NCI-H446 (cell line): ENCODE data around the gene CDK5R1.
"Not testable (repeated sequence)": the region's sequence is repeated elsewhere in the genome, so short reads cannot be mapped to it uniquely, and the experiment has no call there.

Experiments
- DNase-seq, 2 experiments: peaks; one replicate each; lab custom pipeline; 2025; lab: John Stamatoyannopoulos, UW

The CDK5R1 gene

DNA sequence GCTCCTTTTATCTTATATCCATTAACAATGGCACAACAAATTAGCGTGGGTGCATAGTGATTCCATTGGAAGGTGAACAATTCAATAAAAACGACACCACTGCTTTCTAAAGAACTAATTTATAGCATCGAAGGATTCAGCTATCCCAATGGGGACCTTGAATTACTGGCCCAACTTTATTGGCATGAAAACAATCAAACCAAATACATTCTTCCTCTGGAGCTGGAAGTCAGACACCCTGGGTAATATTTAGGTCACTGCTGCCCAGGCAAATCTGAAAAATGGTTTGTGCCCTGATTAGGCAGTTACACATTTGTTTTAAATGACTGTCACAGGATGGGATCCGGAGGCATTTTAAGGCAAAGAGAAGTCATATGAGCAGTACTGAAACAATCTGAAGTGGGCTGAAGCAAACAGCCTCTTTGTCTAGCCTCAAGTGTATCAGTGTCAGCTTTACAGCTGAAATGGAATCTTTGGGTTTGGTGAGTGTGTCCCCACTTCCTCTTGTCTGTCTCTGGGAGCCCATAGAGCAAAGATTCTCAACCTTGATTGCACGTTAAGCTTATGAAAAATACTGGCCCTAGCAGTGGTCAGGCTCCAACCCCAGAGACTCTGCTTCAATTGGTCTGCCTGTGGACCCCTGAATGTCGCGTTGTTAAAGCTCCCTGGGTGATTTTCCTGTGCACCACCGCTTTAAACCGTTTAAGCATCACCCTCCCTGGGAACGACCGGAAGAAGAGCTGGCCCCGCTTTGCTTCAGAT is 30.3 kb downstream of the CDK5R1 start:
- no peak for DNase-seq

DNA sequence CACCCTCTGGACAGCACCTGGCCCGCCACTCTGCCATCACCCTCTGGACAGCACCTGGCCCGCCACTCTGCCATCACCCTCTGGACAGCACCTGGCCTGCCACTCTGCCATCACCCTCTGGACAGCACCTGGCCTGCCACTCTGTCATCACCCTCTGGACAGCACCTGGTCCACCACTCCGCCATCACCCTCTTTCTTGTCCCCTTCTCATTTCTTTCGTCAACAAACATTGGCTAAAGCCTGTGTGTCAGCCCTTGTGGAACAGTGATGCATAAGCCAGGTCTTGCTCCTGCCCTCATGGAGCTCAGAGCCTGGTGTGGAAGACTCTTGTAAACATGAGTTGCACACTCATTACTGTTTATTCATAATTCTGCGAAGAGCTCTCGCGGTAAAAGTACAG is 31.2 kb downstream of the CDK5R1 start:
- no peak for DNase-seq

DNA sequence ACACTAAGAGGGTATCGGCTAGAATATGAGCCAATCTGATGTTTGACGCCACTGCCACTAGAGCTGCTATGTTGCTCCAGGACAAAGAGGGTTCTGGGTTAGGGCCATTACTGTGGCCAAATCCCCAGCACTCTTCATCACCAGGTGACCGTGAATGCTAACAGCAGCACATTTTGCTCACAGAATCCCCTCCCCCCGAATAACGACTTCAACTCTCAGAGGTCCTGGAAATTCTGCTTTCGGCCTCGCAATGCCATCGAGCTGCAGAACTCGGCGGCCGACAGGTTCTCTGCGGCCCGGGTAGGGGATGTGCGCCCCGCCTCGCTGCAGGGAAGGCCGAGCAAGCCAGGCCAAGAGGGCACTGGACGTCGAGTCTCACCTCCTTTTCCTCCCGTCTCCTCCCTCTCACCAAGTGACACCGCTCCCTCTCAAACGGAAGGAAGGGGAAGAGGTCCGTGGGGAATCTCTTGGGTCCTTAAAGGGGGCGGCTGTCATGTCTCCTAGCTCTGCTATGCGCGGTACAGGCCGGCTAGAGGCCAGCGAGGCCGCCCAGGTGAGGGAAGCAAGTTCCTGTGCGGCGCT is 31.9 kb downstream of the CDK5R1 start:
- DNase-seq = no peak

DNA sequence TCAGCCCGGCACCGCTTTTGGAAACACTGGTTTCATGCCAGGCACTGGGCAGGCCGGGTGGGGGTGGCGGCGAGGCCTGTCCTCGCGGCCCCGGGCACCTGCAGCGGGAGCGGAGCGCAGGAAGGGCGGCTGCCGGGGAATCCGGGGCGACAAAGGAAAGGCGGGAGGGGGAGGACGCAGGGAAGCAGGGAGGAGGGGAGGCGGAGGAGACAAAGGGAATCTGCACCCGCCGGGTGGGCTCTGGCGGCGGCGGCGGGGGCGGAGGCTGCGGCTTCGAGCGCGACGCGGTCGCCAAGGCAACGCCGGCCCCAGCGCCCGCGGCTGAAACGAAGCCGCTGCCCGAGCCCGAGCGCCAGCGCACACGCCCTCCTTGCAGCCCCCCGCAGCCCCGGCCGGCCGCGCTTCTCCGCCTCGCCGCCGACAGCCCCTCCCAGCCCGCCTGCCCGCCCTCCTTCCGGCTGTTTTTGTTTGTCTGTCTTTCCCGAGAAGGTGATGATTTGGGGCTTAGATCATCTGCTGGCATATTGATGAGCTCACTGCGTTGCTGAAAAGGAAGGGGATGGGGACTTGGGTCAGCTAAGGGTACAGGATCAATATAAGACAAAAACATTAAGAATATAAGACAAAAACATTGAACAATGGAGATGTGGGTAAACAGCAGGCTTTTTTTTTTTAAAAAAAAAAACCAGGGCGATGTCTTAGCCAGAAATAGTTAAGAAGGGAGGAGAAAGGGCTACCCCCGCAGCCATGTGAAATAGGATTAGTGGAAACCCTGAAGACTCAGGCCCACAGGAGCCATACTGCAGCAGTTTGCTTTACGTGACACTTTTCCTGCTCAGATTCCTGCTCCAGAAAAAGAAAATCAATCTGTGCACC is 32.7 kb downstream of the CDK5R1 start:
- no peak for DNase-seq

DNA sequence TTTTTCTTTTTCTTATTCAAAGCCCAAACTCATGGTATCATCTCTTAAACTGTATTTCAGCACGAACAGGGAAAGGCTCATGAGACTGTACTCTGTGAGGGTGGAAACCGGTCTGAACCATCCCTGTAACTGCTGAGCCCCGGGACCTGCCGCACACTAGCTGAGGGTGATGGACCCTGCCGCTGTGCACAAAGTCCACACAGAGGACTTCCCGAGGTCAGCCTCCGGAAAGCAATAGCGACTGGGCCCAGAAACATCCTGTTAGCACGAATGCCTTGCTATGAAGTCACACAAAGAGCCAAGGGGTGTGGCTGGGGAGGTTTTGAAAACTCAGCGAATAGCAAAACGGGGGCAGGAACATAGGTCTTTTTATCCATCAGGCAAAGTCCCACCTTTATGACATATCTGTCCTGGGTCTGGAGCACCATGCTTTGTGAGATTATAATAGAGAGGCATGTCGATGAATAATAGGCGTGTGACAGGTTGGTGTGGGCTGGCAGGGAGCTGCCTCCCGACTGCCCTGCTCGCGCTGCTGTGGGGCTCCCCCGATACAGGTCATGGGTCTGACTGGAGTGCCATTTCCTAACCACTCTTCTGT is 33.4 kb downstream of the CDK5R1 start:
- DNase-seq = no peak

DNA sequence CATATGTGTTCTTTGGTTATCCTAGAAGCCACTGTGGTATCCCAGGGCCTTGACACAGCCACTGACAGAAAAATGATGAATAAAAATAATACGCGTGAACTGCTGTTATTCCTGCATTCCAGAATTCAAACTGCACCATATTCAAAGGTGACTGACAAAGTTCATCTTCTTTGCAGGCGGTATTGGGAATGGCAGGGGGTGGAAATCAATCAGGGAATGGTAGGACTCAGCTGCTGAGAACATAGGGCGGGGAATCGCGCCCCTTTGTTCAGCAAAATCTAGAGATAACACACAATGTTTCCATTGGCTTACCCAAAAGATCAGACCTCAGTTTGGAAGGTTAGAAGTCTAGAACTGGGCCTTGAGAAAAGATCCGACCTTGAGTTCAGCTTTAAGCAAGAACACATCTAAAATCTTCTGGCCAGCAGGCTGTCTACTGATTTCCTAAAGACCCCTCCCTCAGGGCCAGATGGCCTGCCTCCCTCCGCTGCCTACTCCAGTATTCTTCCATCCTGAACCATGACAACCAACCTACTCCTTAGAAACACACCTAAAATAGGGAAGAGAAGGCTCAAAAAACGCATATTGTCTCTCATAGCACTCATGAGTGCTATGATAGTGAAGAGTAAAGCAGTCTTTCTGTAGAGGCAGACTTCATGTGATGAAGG is 34.1 kb downstream of the CDK5R1 start:
- DNase-seq = no peak

DNA sequence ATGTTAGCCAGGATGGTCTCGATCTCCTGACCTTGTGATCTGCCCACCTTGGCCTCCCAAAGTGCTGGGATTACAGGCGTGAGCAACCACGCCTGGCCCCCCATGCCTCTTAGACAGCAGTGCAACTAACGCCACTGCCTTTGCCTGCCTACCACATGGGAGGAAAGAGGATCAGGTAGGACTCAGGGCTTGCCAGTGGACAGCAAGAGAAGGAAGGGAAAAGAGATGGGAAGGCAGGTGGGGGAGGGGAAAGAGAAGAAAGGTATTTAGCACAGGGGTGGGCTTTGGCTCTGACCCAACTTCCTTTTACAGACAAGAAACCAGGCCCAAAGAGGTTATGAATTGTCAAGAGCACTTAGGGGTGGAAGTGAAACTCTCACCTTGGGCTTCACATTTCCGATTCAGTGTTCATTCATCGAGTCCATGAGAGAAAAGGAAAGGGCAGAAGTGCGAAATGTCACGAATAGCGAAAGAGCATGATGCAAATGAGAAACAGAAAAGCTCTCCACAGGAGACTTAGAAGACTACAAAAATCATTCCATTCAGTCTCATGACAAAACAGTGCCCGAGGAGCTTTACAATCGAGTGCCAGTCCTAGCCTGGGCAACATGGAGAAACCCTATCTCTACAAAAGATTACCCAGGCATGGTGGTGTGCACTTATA is 36.4 kb downstream of the CDK5R1 start:
- DNase-seq = no peak

DNA sequence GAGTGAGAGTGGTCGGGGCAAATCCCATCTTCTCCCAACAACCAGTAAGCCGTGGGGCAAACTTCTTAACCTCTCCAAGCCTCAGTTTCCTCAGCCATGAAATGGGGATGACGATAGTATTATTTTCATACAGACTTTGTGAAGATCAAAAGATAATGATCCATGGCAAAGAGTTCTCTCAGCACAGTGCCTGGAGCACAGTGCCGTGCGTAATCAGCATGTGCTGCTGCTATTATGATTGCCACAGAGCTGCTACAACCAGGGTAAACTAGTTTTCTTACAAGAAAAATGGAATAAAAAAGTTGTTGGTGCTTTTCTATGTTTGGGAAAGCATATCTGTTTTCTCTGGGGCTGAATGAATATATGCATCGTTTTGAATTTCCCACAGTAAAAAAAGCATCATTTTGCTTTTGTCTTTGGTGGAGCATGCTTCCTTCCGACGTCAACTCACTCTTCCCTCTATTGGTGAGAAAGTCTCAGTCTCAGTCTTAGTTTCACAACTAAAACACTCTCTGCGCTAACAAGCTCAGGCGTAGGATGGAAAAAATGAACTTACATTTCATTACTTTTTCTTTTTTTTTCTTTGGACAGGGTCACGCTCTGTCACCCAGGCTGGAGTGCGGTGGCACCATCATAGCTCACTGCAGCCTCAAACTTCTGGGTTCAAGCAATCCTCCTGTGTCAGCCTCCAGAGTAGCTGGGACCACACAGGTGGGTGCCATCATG is 37.2 kb downstream of the CDK5R1 start:
- no peak for DNase-seq

DNA sequence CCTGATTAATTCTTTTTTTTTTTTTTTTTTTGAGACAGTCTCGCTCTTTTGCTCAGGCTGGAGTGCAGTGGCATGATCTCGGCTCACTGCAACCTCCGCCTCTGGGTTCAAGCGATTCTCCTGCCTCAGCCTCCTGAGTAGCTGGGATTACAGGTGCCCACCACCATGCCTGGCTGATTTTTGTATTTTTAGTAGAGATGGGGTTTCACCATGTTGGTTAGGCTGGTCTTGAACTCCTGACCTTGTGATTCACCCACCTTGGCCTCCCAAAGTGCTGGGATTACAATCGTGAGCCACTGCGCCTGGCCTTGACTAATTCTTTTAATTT is 37.7 kb downstream of the CDK5R1 start:
- DNase-seq = not testable (repeated sequence)

DNA sequence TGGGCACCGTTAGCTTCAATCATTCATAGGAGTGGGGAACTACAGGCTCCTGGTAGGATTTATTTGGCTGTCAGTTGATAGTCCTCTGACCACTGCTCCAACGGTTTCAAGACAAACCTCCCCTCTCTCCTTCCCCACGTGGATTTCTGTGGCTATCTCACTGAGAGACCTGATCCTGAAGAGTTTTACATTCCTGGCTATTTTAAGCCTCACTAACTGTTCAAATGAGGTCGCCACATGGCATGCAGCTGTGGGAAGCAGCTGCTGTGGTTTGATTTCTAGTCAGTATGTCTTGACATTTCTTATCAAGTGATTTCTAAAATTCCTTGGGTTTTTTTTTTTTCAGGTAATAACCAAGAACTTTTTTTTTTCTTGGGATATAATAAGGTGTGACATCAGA is 38.3 kb downstream of the CDK5R1 start:
- no peak for DNase-seq

DNA sequence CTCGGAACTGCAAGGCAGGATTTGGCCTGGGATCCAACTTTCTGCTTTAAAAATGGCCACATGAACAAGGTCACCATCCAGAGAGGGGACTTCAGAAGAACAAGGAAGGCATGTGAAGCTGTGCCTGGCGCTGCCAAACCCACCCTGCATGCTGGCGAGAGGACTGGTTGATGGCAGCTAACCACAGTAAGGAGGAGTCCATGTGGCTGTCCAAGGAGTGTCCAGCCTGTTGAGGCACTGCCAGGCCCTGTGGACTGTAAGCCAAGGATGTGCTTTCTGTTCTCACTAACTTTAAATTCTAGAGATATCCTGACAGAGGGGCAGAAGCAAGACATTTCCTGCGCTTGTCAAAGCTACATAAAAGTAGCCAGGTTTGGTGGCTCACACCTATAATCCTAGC is 40.4 kb downstream of the CDK5R1 start:
- no peak for DNase-seq

DNA sequence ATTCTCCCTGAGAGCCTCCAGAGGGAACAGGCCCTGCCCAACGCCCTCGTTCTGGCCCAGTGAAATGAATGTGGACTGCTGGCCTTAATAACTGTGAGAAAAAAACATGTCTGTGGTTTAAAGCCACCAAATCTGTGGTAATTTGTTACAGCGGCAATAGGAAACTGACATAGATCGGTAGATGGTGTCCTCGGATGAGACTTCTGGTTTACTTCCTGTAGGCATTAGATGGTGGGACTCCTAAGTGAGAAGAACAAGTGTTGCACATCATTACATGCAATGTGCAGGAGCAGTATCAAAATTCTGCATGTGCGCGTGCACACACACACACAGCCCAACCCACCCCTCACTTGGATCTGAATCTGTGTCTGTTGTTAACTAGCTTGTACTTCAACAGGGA is 42.0 kb downstream of the CDK5R1 start:
- DNase-seq = no peak

DNA sequence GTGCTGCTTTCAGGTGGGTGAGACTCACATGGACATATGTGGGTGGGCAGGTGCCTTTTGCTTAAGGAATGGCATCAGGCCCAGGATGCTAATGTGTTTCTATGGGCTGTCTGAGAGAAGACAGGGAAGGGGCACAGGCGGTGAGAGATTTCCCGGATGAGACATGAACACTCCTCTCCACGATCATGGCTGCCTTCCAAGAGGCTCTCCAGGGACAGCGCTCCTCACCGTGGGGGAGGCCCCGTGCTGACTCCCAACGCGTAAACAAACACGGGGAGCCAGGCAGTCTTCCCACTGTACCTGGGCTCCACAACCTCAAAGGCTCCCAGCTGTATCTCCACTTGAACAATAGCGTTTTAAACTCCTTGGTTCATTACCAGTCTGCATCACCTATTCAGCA is 42.8 kb downstream of the CDK5R1 start:
- DNase-seq = no peak

DNA sequence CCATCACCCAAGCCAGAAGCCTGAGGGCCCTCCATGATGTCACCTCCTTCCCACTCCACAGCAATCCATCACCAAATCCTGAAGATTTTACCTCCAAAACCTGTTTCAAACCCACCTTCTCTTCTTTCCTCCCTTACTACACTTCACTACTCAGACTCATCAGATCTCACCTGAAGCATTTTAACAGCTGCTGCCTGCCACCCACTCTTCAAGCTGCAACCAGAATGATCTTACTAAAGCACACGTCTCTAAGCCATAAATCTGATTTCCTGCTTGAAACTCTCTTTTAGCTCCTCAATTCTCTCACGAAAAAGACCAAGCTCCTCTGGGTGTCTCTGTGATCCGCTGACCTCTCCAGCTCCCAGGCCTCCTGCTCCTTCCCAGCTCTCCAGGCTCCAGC is 46.5 kb downstream of the CDK5R1 start:
- DNase-seq = no peak

DNA sequence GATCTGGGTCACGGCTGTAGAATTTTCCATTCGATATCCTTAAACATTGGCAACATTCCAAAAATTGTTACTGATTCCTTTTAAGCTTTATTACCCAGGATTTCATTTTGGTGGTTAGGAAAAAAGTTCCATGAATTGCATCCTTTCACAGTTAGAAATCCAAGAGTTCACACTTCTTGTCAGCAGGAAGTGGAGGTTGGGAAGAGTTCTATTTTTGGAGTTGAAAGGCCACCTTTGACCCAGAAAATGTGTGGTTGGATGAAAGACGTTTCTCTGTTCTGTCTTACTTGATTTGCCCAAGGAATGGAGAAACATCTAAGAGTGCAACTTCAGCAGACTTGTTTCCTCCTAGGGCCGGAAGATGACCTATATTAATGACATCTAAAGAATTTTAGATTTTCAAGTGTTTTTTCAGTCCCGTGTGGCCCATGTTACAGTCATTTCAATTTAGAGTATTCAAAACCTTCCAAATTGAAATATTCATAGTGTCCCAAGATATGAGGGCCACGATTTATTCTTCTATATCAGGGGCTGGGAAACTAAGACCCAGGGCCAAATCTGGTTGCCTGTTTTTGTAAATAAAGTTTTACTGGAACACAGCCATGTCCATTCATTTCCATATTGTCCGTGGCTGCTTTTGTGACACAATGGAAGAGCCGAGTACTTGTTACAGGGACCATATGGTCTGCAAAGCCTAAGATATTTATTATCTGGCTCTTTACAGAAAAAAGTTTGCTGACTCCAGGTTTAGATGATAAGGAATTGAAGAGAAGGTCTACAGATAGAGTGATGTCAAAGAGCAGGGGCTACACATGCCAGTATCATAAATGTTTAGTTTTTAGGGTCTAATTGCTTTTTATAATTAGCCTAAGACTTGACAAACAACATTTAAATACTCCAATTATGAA is 50.2 kb downstream of the CDK5R1 start:
- no peak for DNase-seq
